Left colon (tissue), 2 donors: Measurements from ENCODE around the gene PTGFRN. TPM values are rescaled to one million over a fixed set of nuclear protein-coding genes. Genes with fewer than 3 reads are reported as not detected.
"Not testable (repeated sequence)": the region's sequence is repeated elsewhere in the genome, so short reads cannot be mapped to it uniquely, and the experiment has no call there.

ENCODE experiments used
- ATAC-seq: fragments of 200-7000 bp; cut with Tn5 transposase; one replicate; pipeline ENCODE4 v1.9.1; 2020; ENCODE audit warnings: mild to moderate bottlenecking, moderate library complexity
- DNase-seq, 2 donors: peaks; one replicate each; pipeline ENCODE4 v3.0.0-alpha.2; 2020
- intact Hi-C, 2 donors: fragments of 100-400 bp; cut with DNase I in 1 of 2; cut with micrococcal nuclease in 1 of 2; formaldehyde crosslinking; loops; one replicate each; pipeline versions ENCODE4 v1.11.2 to v1.14.0; 2022; cut with DNase I, micrococcal nuclease
- long read RNA-seq: library from polyadenylated mRNA; unstranded; transcript quantifications from one replicate; pipeline ENCODE4 v2.0.0, GENCODE V29; 2021
- total RNA-seq, 2 donors: library from RNA; stranded (reverse); fragmentation: NEBNext Ultra II Directional; extraction: Animal tissue kit (Norgen Biotek cat#: 25700); gene quantifications; one replicate each; pipeline ENCODE4 v1.2.1, GENCODE V29; 2021
- donor health status: DM: no; HTN: no; CAD: no.
- donor health status: DM: yes; HTN: yes; CAD: no.

PTGFRN gene
- 10 to 100 TPM; 97.2 to 98.6 TPM for total RNA-seq
- long read RNA-seq, full-length matches to known transcripts: 10 of 38 reads
- long read RNA-seq, partial matches to known transcripts: 24 of 38 reads
- long read RNA-seq, other reads (novel, unspliced or antisense): 4 of 38 reads

- peak; percentile 70 for ATAC-seq
- peak; percentile 74 to 81 for DNase-seq
- intact Hi-C loops: loop anchor here in 1 of 2 donors (10.0 kb wide), 1 partner anchor 75 kb away; no protein-coding TSS in a partner anchor
These were observed at the start of gene PTGFRN for GRCh38 chr1:116909512-116910378. PTGFRN (plus strand) TSS chr1:116909916; CDS start chr1:116910204, 288 bp downstream.

GRCh38 chr1:116860167-116860566 lies 49.5 kb upstream of the PTGFRN start:
- DNase-seq, ATAC-seq, intact Hi-C loops: not testable (repeated sequence)

DNA sequence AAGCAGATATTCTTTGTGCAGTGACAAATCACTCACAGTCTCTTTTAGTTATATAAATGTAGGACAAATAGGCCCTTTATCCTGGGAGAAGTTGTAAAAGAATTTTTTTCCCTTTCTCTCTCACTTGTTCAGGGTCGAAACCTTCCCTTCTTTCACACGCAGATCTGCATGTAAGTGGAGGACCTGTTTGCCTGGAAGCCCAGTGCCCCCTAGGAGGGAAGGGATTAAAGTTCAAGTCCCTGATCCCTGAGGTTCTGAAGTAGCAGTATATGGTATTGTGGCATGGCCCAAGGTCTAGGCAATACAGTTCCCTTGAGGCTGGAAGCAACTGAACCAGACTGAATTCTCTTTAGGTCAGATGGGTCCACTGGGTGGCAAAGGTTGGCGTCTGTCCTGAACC lies 48.6 kb upstream of the PTGFRN start:
- DNase-seq (no peak), ATAC-seq (no peak)
- intact Hi-C loops: no loop called here

GRCh38 chr1:116863031-116863430 lies 46.7 kb upstream of the PTGFRN start:
- intact Hi-C loops, ATAC-seq, DNase-seq: not testable (repeated sequence)

DNA sequence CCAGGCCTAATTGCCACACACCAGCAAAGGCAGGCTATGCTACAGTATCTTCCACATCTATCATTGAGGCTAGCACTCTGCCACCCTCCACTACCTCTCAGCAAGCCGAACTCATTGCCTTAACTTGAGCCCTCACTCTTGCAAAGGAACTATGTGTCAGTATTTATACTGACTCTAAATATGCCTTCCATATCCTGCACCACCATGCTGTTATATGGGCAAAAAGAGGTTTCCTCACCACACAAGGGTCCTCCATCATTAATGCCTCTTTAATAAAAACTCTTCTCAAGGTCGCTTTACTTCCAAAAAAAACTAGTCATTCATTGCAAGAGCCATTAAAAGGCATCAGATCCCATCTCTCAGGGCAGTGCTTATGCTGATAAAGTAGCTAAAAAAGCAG lies 43.2 kb upstream of the PTGFRN start:
- intact Hi-C loops, DNase-seq, ATAC-seq: not testable (repeated sequence)

- intact Hi-C loops: no loop called here
- ATAC-seq (no peak), DNase-seq (no peak)
These were observed 41.3 kb upstream of the PTGFRN start for GRCh38 chr1:116868385-116868784.

GRCh38 chr1:116869611-116870010 lies 40.1 kb upstream of the PTGFRN start:
- ATAC-seq (no peak), DNase-seq (no peak)
- intact Hi-C loops: no loop called here

DNA sequence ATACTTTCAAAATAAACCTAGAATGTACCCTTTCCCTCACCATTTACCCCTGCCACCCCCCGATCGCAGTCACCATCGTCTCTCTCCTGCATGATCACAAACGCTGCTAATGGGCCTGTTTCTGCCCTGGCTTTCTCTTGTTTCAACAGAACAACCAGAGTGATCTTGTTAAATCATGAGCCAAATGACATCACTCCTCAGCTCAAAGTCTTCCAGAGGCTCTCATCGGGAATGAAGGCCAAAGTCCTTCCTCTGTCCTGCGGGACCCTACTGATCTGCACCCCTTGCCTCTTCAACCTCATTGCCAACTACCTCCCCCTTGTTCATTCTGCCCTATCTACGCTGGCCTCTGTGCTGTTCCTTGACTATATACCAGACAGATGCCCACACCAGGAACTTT lies 39.4 kb upstream of the PTGFRN start:
- DNase-seq (no peak), ATAC-seq (peak; percentile 58)
- intact Hi-C loops: no loop called here

DNA sequence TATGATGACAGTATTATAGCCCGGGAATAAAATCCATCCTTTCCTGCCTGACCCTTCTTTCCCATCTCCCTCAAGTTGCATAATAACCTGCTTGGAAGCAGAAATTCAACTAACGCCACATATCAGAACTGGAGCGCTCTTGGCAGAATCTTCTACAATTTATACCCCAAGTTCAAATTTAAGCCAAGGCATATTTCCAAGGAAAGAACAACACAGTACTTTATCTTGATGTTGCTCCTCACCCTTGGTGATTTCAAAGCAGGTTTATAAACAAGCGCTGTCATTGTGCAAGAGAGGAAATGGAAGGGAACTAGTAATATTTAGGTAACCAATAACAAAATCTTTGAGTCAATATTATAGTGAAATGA lies 38.0 kb upstream of the PTGFRN start:
- no peak for ATAC-seq
- intact Hi-C loops: no loop called here

DNA sequence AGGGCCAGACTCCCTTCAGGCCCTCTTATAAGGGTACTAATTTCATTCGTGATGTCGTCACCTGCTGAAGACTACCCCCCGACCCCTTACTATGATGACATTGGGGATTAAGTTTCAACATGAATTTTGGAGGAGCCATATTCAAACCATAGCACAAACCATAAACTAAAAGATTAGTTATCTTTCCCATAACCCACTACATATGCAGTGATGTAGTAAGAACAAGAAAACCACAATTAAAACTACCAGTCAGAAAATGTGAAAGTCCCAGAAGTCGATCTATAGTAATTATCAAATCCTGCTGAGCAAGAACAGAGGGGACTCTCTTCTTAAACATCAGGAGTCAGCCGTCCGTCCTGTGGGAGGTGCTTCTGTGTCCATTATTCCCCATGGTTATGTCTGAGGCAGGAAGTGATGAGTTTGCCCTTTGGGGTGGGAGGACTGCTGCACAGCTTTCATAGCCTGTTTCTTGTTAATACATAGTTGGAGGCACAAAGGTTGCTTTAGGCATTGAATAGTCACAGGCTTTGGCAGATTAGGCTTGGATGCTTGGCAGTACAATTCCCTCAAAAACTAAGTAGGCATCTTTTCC lies 35.9 kb upstream of the PTGFRN start:
- no peak for ATAC-seq
- intact Hi-C loops: no loop called here

More for the DNA sequence above, 38.0 kb upstream of the PTGFRN start:
- no peak for DNase-seq

GRCh38 chr1:116874733-116875249 lies 34.9 kb upstream of the PTGFRN start:
- intact Hi-C loops: no loop called here
- ATAC-seq (no peak), DNase-seq (no peak)

More for the DNA sequence above, 35.9 kb upstream of the PTGFRN start:
- DNase-seq: no peak

GRCh38 chr1:116875391-116875790 lies 34.3 kb upstream of the PTGFRN start:
- DNase-seq (no peak), ATAC-seq (no peak)
- intact Hi-C loops: no loop called here

DNA sequence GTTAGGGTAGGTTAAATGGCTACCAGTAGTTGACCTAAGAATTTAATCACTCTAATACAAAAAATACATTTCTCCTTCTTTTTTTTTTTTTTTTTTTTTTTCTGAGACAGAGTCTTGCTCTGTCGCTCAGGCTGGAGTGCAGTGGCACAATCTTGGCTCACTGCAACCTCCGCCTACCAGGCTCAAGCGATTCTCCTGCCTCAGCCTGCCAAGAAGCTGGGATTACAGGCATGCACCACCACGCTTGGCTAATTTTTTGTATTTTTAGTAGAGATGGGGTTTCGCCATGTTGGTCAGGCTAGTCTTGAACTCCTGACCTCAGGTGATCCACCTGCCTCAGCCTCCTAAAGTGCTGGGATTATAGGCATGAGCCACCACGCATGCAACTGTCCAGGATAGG lies 33.8 kb upstream of the PTGFRN start:
- ATAC-seq, DNase-seq, intact Hi-C loops: not testable (repeated sequence)

- intact Hi-C loops: no loop called here
- DNase-seq: no peak
- ATAC-seq: no peak
These were observed 32.4 kb upstream of the PTGFRN start for GRCh38 chr1:116877141-116877818.

DNA sequence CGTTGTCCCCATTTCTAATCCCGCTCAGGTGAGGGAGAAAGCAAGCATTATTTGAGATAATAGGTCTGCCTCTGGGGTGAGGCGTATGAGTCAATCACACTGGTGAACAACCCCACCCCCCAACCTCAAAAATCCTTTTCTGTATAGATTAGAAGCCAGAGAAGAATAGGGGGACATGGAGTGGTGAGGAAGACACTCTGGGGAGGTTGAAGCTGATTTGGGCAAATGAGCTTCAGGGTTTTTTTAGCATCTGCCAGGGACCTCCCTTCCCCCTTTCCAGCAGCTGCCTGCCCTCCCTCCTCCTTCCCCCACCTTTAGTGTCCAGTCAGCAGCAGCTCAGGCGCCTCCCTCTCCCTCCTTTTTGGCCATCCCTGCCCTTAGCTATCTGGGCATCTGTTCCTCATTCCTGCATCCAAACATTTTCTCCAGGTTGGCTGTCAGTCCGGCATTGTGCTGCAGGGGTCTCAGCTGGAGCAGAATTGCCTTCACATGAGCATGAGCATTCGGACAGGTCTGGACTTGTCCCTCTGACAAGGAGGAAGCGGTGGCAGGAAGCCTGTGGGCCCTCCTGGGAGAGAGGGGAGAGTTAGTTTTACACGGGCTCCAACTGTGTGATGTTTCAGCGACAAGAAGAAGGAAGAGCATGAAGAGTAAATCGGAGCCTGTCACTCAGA lies 30.8 kb upstream of the PTGFRN start:
- ATAC-seq (no peak), DNase-seq (no peak)
- intact Hi-C loops: no loop called here

GRCh38 chr1:116879478-116880133 lies 30.1 kb upstream of the PTGFRN start:
- ATAC-seq (no peak), DNase-seq (no peak)
- intact Hi-C loops: no loop called here

DNA sequence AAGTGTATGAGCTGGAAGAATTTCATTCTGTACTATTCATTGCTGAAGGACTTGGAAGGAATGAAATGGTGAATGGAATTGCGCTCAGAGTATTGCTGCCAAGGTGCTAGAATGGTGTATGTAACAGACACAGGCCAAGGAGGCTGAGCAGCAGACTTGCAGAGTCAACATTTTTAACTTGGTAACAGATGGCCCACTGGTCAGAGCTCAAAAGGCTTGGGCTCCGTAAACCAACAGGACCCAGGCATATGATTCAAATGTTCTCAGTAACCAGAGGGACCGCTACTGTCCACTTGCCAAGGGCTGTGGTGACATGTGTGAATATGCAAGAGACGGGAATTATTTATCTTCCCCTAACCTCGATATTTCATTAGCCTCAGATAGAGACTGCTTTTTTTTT lies 28.8 kb upstream of the PTGFRN start:
- no peak for DNase-seq
- intact Hi-C loops: no loop called here
- no peak for ATAC-seq

GRCh38 chr1:116881879-116882520 lies 27.7 kb upstream of the PTGFRN start:
- intact Hi-C loops: no loop called here

More at GRCh38 chr1:116881879-116882520, 27.7 kb upstream of the PTGFRN start:
- peak in 1 of 2 donors; percentile 23 for DNase-seq
- ATAC-seq: peak; percentile 79
